ENCODE measurements around the gene DEPDC5.

Gene DEPDC5

DNA sequence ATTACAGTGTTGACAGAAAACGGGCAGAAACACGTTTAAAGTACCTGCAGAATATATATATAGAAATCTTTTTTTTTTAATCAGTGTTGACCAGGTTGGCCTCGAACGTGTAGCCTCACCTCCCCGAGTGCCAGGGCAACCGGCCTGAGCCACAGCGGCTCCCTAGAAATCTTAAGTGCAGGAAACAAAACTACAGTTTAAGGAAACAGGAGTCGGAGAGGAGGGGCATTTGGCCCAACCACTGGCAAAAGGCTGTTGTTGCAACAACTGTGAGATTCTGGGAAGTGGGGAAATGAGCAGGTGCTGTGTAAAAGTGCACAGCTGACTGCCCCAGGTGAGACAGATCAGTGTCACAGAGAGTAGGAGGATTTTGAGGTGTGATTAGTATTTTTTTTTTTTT, 194.2 kb downstream of the DEPDC5 start:
- no peak for DNase-seq
- Mint-ChIP-seq H3K27ac (no peak overlapping the region), H3K36me3 (peaks cover 40% of the 10 kb centered on the region), H3K9me3 (no peaks in the 10 kb centered on the region), H3K27me3 (no peaks in the 10 kb centered on the region), H3K4me3 (no peak overlapping the region), H3K4me1 (peaks cover 57% of the 10 kb centered on the region)
- CTCF ChIA-PET: interaction anchor here (1.0 to 6.7 kb wide), 3 partner anchors 8 to 283 kb away, joined by 6 to 37 read pairs (median 8); no protein-coding TSS in a partner anchor

DNA sequence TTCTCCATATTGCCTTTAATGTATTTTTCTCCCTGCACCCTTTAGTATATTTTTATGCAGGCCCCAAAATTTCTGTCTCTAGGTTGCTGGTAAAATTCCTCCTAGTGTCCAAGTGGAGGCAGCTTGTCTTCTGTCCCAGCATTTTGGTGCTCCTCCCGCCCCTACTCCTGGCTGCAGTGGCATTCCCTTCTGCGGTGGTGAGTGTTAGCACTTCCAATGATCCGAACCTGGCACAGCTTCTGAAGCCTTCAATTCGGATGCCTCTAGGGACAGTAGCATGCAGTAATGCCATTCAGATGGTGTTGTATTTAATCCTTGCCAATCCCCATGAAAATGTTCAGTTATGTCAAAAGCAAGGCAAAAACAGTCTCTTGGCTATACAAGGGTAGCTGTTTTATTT, 196.4 kb downstream of the DEPDC5 start:
- no peak for DNase-seq
- CTCF ChIA-PET: interaction anchor here (0.8 to 6.7 kb wide), 6 partner anchors 11 to 524 kb away, joined by 3 to 37 read pairs (median 4); no protein-coding TSS in a partner anchor
- peaks cover 68% of the 10 kb centered on the region for H3K4me1 Mint-ChIP-seq
- H3K9me3 Mint-ChIP-seq: no peaks in the 10 kb centered on the region
- H3K27ac Mint-ChIP-seq: no peak overlapping the region
- H3K27me3 Mint-ChIP-seq: no peaks in the 10 kb centered on the region
- H3K4me3 Mint-ChIP-seq: no peak overlapping the region
- H3K36me3 Mint-ChIP-seq: peaks cover 56% of the 10 kb centered on the region

DNA sequence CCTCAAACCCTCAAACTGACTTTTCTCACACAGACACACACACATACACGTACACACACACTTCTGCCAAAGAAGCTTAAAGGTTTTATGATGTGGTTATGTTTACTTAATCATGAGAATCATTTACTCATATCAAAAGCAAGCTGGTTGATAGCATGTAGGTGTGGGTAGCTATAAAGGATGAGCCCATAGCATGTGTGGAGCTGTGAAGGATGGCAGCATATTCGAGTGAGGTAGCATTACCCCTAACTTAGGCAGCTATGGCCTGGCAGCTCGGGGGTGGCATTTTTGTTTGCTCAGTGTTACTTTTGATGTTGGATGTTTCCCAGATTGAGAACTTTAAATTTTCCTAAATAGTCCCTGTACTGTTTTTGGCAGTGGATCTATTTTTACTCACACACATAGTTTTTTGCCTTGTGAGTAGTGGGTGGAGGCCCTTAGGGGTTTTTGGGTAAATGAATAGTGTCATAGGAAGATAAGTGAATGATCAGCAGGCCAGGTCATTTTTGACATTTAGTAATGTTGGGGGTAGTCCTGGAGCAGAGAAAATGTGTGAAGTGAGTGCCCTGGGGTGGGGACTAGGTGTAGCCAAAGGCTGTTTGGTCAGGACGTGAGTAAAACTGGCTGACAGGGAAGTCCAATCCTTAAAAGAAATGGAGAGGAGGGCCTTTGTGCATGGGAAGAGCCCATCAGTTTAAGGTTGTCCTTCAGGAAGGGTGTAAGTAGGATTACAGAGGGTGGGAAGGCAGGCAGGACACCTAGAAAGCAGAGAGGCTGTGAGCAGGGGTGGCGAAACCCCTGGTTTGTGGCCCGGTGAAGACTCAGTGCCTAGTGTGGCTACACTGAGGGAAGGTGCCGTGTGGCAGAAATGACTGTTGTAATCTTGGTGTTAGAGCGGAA, 197.6 kb downstream of the DEPDC5 start:
- H3K36me3 Mint-ChIP-seq: peaks cover 66% of the 10 kb centered on the region
- CTCF ChIA-PET: interaction anchor here (1.0 to 6.7 kb wide), 3 partner anchors 105 to 522 kb away, joined by 3 to 37 read pairs (median 3); no protein-coding TSS in a partner anchor
- no peaks in the 10 kb centered on the region for H3K27me3 Mint-ChIP-seq
- H3K4me1 Mint-ChIP-seq: peaks cover 78% of the 10 kb centered on the region
- H3K4me3 Mint-ChIP-seq: no peak overlapping the region
- H3K27ac Mint-ChIP-seq: peak overlapping the region; percentile 25
- DNase-seq: no peak
- H3K9me3 Mint-ChIP-seq: no peaks in the 10 kb centered on the region

DNA sequence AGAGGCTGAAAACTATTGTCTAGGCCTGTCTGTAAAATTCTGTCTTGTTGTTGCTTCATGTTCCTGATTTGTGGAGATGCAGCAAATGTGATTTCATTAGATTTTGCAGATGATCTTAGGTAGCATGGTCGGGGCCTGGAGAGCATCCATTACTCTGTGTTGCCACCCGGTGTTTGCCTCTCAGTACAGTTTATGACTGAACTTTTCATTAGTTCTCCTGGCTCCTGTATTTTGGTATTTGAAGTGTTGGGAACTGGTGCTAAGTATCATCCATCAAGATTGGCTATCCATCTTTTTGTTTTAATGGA, 198.2 kb downstream of the DEPDC5 start:
- CTCF ChIA-PET: interaction anchor here (6.6 kb wide), 1 partner anchor 17 kb away, joined by 38 read pairs; no protein-coding TSS in a partner anchor
- no peaks in the 10 kb centered on the region for H3K9me3 Mint-ChIP-seq
- H3K27me3 Mint-ChIP-seq: no peaks in the 10 kb centered on the region
- H3K27ac Mint-ChIP-seq: no peak overlapping the region
- peaks cover 71% of the 10 kb centered on the region for H3K36me3 Mint-ChIP-seq
- no peak overlapping the region for H3K4me3 Mint-ChIP-seq
- no peak for DNase-seq
- H3K4me1 Mint-ChIP-seq: peaks cover 81% of the 10 kb centered on the region

DNA sequence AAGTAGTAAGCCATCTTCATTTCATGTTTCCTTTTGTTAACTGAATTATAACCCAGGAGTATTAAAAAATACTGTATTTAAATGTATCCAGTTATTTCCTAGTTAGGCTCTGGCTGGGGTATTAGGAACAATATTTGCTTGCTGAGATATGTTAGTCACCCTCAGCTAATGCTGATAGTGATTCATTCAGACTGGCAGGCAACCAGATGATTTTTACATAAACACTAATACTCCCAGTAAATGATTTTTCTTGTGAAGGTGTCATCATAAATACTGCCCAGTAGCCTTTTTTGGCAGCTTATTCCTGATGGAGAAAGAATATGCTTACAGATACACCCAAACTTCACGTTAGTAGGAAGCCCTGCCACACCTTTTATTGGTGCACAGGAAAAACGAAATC, 198.7 kb downstream of the DEPDC5 start:
- H3K36me3 Mint-ChIP-seq: peaks cover 71% of the 10 kb centered on the region
- no peak overlapping the region for H3K4me3 Mint-ChIP-seq
- H3K27ac Mint-ChIP-seq: no peak overlapping the region
- H3K9me3 Mint-ChIP-seq: no peaks in the 10 kb centered on the region
- H3K4me1 Mint-ChIP-seq: peaks cover 77% of the 10 kb centered on the region
- no peaks in the 10 kb centered on the region for H3K27me3 Mint-ChIP-seq
- no peak for DNase-seq
- CTCF ChIA-PET: interaction anchor here (0.6 to 6.6 kb wide), 2 partner anchors 17 to 200 kb away, joined by 3 to 38 read pairs; no protein-coding TSS in a partner anchor

DNA sequence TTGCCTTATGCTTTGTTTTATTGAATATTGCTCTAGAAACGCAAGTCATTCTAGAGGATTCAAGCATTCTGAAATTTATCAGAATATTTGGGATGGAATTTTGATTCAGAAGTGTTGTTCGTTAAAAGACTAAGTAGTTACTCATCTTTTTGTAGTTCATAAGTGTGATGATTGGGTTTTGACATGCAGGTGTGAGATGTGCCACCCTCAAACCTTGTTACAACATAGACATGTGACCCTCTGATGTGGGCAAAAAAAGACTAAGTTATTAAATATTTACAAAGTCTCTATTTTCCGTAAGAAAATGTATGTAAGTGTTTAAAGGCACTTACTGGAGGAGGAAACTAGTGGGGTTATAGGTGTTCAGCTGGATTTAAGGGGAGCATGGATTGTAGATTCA, 199.4 kb downstream of the DEPDC5 start:
- H3K4me3 Mint-ChIP-seq: no peak overlapping the region

DNA sequence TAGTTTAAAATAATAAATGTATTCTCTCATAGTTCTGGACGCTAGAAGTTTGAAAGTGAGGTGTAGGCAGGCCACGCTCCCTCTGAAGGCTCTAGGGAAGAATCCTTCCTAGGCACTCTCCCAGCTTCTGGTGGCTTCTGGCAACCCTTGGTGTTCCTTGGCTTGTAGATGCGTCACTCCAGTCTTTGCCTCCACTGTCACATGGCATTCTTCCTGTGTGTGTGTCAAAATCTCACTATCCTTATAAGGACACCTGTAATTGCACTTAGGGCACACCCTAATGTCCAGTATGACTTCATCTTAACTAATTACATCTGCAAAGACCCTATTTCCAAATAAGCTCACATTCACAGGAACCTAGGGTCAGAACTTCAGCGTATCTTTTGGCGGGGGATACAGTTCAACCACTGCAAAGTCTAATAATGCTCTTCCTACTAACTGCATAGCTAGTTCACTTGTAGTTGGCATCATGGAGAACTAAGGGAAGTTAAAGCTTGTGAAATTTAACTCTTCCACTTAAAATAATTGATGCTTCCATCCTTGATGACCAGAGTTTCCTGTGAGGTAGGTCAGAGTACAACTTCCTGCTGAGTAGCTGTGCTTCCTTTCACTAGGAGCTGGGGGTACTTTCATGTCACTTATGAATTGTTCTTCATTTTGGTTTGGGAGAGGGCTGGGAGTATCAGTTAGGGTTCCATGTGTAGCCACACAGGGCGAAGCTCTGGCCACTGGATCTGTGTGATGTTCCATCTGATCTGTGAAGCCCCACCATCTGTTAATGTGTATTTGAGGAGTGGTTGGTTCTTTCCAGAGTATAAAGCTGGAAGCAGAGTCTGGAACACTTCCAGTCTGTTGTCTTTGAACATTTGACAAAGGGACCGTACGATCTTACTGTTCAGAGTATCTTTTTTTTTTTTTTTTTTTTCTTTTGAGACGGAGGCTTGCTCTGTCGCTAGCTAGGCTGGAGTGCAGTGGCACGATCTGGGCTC, 201.0 kb downstream of the DEPDC5 start:
- H3K9me3 Mint-ChIP-seq: no peaks in the 10 kb centered on the region
- DNase-seq: no peak
- H3K27ac Mint-ChIP-seq: peak overlapping the region; percentile 70
- H3K4me3 Mint-ChIP-seq: no peak overlapping the region
- CTCF ChIA-PET: interaction anchor here (2.4 to 6.6 kb wide), 3 partner anchors 7 to 289 kb away, joined by 6 to 38 read pairs (median 10); no protein-coding TSS in a partner anchor
- no peaks in the 10 kb centered on the region for H3K27me3 Mint-ChIP-seq
- peaks cover 67% of the 10 kb centered on the region for H3K4me1 Mint-ChIP-seq
- H3K36me3 Mint-ChIP-seq: peaks cover 74% of the 10 kb centered on the region

More for the DNA sequence above, 199.4 kb downstream of the DEPDC5 start:
- Mint-ChIP-seq H3K9me3 (no peaks in the 10 kb centered on the region), H3K27me3 (no peaks in the 10 kb centered on the region), H3K36me3 (peaks cover 72% of the 10 kb centered on the region), H3K4me1 (peaks cover 72% of the 10 kb centered on the region), H3K27ac (no peak overlapping the region)
- CTCF ChIA-PET: interaction anchor here (0.6 to 6.6 kb wide), 3 partner anchors 11 to 45 kb away, joined by 3 to 38 read pairs (median 4); no protein-coding TSS in a partner anchor
- no peak for DNase-seq

DNA sequence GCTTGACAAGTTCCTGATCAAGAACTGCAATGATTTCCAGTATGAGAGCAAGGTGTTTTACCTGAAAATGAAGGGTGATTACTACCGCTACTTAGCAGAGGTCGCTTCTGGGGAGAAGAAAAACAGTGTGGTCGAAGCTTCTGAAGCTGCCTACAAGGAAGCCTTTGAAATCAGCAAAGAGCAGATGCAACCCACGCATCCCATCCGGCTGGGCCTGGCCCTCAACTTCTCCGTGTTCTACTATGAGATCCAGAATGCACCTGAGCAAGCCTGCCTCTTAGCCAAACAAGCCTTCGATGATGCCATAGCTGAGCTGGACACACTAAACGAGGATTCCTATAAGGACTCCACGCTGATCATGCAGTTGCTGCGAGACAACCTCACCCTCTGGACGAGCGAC, 202.5 kb downstream of the DEPDC5 start:
- Mint-ChIP-seq H3K9me3 (no peaks in the 10 kb centered on the region), H3K27ac (peak overlapping the region; percentile 57), H3K4me1 (peaks cover 56% of the 10 kb centered on the region), H3K27me3 (no peaks in the 10 kb centered on the region), H3K36me3 (peaks cover 63% of the 10 kb centered on the region), H3K4me3 (no peak overlapping the region)
- no peak for DNase-seq
- CTCF ChIA-PET: interaction anchor here (2.4 to 6.6 kb wide), 3 partner anchors 9 to 291 kb away, joined by 6 to 38 read pairs (median 10); no protein-coding TSS in a partner anchor
